ENCODE results near the gene CDX1.

Gene CDX1

DNA sequence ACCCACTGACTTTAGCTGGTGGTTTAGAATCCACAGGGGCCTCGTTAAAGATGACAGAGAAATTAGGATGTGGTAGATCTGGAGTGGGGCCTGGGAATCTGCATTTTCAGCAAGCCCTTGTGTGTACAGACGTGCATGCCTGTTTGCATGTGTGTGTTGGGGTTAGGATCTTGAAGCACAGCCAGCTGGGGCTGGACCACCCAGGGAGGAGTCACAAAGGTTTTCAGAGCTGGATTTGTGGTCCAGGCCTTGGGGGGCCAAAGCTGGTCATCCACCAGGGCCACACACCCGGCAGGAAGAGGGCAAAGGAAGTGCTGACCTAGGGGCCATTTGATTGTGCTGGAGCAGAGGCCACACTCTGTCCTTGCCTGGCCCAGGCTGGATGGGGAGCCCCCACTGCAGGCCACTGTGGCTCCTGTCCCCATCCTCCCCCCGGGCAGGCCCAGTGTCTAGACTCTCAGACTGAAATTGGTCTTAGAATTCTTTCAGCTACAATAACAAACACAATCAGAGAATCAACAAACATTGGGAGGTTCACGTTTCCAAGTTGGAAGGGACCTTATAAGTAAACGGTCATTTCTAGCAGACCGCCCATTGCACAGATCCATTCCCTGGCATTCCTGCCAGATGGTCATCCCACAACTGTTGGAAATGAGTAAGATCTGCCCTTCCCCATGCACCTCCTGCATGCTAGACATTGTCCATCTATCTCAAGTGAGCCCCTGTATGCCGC, 10.3 kb downstream of the CDX1 start:
- Histone ChIP-seq H3K4me3 (ENCODE audit: low read depth, low read length) (no peak overlapping the region), H3K27ac (no peak overlapping the region), H3K27me3 (ENCODE audit: insufficient read depth, low read depth, severe bottlenecking) (no peaks in the 10 kb centered on the region), H3K9me3 (ENCODE audit: severe bottlenecking) (no peaks in the 10 kb centered on the region), H3K36me3 (no peaks in the 10 kb centered on the region)
- TF ChIP-seq, protein P1, sequence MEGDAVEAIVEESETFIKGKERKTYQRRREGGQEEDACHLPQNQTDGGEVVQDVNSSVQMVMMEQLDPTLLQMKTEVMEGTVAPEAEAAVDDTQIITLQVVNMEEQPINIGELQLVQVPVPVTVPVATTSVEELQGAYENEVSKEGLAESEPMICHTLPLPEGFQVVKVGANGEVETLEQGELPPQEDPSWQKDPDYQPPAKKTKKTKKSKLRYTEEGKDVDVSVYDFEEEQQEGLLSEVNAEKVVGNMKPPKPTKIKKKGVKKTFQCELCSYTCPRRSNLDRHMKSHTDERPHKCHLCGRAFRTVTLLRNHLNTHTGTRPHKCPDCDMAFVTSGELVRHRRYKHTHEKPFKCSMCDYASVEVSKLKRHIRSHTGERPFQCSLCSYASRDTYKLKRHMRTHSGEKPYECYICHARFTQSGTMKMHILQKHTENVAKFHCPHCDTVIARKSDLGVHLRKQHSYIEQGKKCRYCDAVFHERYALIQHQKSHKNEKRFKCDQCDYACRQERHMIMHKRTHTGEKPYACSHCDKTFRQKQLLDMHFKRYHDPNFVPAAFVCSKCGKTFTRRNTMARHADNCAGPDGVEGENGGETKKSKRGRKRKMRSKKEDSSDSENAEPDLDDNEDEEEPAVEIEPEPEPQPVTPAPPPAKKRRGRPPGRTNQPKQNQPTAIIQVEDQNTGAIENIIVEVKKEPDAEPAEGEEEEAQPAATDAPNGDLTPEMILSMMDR (IDR thresholded peaks at IDR 0.05; ENCODE audit: low read depth, low read length): no peak
- DNase-seq: no peak

DNA sequence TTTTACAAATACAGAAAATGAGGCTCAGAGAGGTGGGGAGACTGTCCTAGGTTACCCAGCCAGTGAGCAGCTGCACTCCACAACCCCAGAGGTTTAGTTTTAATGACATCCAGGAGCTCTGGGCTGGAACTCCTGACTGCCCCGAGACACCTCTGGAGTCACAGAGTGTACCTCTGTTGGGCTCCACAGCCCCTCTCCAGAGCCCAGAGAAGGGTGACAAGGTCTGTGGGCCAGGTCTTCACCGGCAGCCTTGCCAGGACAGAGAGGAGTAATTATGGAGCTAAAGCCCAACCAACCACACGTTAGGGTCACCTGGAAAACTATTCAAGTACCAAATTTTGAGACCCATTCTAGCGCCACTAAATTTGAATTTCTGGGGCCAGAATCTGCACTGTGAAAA, 11.1 kb downstream of the CDX1 start:
- TF ChIP-seq, protein P1 (IDR thresholded peaks at IDR 0.05; ENCODE audit: low read depth, low read length): no peak
- H3K27me3 ChIP-seq (ENCODE audit: insufficient read depth, low read depth, severe bottlenecking): no peaks in the 10 kb centered on the region
- H3K27ac ChIP-seq: no peak overlapping the region
- H3K4me3 ChIP-seq (ENCODE audit: low read depth, low read length): no peak overlapping the region
- no peak for DNase-seq
- no peaks in the 10 kb centered on the region for H3K9me3 ChIP-seq (ENCODE audit: severe bottlenecking)
- no peaks in the 10 kb centered on the region for H3K36me3 ChIP-seq

DNA sequence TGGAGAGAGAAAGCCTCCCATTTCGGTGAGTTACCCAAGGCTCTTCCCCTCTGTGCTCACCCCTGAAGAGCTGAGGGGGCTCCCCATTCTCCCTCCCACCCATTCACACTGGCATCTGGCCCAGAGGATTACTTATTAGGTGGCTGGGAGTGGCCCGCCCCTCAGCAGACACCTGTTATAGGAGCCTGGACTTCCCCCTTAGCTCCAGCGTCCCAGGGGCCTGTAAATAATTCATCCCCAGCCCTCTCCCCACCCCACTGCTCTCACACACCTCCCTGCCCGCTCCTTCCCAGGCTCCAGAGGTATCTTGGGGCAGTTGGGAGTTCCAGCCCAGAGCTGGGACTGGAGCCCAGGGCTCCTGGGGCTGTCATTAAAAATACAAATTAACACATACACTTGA, 11.7 kb downstream of the CDX1 start:
- H3K4me3 ChIP-seq (ENCODE audit: low read depth, low read length): no peak overlapping the region
- no peaks in the 10 kb centered on the region for H3K27me3 ChIP-seq (ENCODE audit: insufficient read depth, low read depth, severe bottlenecking)
- H3K36me3 ChIP-seq: no peaks in the 10 kb centered on the region
- H3K27ac ChIP-seq: no peak overlapping the region
- peak; percentile 25 for DNase-seq
- H3K9me3 ChIP-seq (ENCODE audit: severe bottlenecking): no peaks in the 10 kb centered on the region
- TF ChIP-seq, protein P1 (IDR thresholded peaks at IDR 0.05; ENCODE audit: low read depth, low read length): no peak

DNA sequence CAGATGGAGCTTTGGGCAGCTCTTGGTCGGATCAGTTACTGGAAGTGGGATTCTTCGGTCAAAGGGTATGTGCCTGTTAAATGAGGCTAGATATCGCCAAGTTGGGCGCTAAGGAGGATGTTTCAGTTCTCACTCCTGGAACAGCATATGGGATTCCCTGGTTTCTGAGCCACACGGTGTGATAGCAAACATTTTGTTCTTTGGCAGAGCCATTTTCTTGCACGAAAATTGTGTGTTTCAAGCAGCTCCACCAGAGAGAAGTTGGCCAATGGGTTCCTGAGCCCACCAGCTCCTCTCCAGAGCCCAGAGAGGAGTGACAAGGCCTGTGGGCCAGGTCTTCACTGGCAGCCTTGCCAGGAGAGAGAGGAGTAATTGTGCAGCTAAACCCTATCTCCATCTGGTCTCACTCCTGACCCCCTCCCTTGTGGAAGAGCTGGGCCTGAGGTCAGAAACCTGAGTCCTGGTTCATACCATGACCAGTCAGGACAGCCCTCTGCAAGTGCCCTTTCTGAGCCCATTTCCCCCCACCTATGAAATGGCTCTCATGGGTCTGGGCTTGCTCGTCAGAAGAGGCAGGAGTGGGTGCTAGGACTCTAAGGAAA, 12.5 kb downstream of the CDX1 start:
- Histone ChIP-seq H3K27ac (no peak overlapping the region), H3K9me3 (ENCODE audit: severe bottlenecking) (no peaks in the 10 kb centered on the region), H3K4me3 (ENCODE audit: low read depth, low read length) (no peak overlapping the region), H3K27me3 (ENCODE audit: insufficient read depth, low read depth, severe bottlenecking) (no peaks in the 10 kb centered on the region), H3K36me3 (no peaks in the 10 kb centered on the region)
- TF ChIP-seq, protein P1 (IDR thresholded peaks at IDR 0.05; ENCODE audit: low read depth, low read length): no peak
- peak; percentile 36 for DNase-seq

DNA sequence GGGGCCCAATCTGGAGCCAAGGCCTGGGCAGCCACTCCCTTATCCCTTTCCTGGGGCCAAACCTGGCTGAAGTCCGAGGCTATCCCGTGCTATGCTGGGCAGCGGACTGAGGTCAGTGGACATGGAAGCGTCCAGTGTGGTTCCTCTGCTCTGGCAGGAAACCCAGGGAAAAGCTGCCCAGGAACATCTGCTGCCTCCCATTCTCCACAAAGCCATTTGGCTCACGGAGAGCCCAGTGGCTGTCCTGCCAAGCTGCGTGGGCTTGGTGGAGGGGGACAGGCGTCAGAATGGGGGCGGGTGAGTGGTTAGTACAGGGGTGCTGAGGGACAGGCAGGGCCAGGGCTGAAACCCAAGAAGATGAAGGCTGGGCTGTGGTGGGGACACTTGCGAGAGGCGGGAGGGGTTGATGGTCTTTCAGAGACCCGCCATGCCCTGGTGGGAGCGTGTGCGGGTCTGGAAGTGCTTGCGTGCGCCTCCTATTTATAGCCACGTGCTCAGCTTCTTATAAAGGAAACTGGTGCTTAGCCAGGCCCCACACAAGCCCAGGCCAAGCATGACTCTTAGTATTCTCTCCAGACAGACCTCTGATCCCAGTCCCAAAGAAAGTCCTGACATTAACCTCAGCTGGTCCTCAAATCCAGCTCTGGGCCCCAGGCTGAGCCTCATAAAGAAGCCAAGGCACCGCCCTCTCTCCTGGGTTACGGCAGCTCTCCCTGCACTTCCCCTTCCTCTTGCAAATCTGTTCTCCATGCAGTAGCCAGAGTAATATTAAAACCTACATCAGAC, 13.9 kb downstream of the CDX1 start:
- Histone ChIP-seq H3K27ac (peak overlapping the region; percentile 19; the same call in 1 of the 2 replicates), H3K9me3 (ENCODE audit: severe bottlenecking) (no peaks in the 10 kb centered on the region), H3K4me3 (ENCODE audit: low read depth, low read length) (no peak overlapping the region), H3K36me3 (no peaks in the 10 kb centered on the region), H3K27me3 (ENCODE audit: insufficient read depth, low read depth, severe bottlenecking) (no peaks in the 10 kb centered on the region)
- peak; percentile 56 for DNase-seq
- TF ChIP-seq, protein P1 (IDR thresholded peaks at IDR 0.05; ENCODE audit: low read depth, low read length): no peak

Measured in WERI-Rb-1 (cell line).